Omental fat pad (tissue), 4 donors: ENCODE results near the gene NPTX1. TPM values are rescaled to one million over a fixed set of nuclear protein-coding genes. Genes with fewer than 3 reads are reported as not detected.

Experiments used
- ATAC-seq: fragments of 150-250 bp; one replicate; pipeline ENCODE4 v1.9.1; 2016; ENCODE audit warnings: mild to moderate bottlenecking, moderate library complexity; ENCODE audit not compliant: low FRiP score
- DNase-seq: peaks from one replicate; pipeline ENCODE4 v3.0.0-alpha.2; 2019; ENCODE audit warnings: low spot score
- total RNA-seq, 4 donors: library from RNA; depleted of rRNA; stranded (reverse); fragments of >200 nt; gene quantifications; one replicate each; pipeline ENCODE4 v1.1.0, GENCODE V29; 2016
- TF ChIP-seq, protein P1 (sequence below), 3 donors: fragments of 450-650 bp; IDR thresholded peaks; one replicate each; pipeline ENCODE4 v1.5.1; 2016 to 2017; ENCODE audit warnings: antibody characterized with exemption in 3 of 3, mild to moderate bottlenecking in 3 of 3, moderate library complexity in 2 of 3

NPTX1 gene
- total RNA-seq, 4 donors from 2014 or later = 0.16 to 0.96 (median 0.19) TPM; not detected in 1

- no peak for ATAC-seq
- TF ChIP-seq, protein P1, sequence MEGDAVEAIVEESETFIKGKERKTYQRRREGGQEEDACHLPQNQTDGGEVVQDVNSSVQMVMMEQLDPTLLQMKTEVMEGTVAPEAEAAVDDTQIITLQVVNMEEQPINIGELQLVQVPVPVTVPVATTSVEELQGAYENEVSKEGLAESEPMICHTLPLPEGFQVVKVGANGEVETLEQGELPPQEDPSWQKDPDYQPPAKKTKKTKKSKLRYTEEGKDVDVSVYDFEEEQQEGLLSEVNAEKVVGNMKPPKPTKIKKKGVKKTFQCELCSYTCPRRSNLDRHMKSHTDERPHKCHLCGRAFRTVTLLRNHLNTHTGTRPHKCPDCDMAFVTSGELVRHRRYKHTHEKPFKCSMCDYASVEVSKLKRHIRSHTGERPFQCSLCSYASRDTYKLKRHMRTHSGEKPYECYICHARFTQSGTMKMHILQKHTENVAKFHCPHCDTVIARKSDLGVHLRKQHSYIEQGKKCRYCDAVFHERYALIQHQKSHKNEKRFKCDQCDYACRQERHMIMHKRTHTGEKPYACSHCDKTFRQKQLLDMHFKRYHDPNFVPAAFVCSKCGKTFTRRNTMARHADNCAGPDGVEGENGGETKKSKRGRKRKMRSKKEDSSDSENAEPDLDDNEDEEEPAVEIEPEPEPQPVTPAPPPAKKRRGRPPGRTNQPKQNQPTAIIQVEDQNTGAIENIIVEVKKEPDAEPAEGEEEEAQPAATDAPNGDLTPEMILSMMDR (IDR thresholded peaks at IDR 0.05) = no peak
- no peak for DNase-seq
Observed at GRCh38 chr17:80503031-80503430, 26.6 kb upstream of the NPTX1 start.

GRCh38 chr17:80502578-80502877, 26.1 kb upstream of the NPTX1 start:
- DNase-seq (no peak), ATAC-seq (no peak)
- TF ChIP-seq, protein P1 (IDR thresholded peaks at IDR 0.05) = no peak

DNA sequence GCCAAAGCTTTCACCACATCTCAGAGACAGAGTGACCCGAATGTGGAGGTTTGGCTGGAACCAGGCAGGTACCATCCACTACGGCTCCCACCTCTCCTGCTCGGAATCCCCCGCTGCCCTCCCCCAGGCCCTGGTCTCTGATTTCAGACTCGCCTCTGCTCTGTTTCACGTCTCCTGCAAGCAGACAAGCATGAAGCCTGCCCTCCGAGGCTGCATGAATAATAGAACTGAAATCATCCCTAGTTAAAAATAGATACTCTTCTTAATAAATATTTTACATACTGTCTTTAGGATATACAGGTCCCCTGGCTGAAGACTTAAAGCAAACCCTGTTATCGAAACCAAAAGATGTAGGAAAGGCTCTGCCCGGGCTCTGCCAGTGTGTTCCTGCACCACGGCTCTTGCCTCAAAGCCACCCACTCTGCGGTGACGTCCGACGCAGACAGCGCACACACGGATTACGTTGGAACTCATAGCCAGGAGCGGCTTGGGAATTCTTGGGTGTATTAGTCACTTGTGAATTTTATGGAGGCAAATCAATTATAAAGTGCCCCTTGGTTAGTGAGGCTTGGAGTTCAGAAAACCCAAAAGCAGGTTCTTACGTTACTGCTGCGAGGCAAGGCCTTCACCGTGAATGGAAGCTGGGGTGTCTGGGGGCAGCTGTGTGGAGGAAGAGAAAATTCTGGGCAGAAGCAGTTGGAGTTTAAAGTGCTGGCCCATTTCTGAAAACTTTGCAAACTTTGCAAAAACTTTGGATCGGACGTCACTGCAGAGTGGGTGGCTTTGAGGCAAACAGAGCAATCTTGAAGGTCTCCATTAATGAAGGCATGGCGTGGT, 25.6 kb upstream of the NPTX1 start:
- TF ChIP-seq, protein P1 (IDR thresholded peaks at IDR 0.05) = no peak
- DNase-seq = no peak
- peak; percentile 79 for ATAC-seq

DNA sequence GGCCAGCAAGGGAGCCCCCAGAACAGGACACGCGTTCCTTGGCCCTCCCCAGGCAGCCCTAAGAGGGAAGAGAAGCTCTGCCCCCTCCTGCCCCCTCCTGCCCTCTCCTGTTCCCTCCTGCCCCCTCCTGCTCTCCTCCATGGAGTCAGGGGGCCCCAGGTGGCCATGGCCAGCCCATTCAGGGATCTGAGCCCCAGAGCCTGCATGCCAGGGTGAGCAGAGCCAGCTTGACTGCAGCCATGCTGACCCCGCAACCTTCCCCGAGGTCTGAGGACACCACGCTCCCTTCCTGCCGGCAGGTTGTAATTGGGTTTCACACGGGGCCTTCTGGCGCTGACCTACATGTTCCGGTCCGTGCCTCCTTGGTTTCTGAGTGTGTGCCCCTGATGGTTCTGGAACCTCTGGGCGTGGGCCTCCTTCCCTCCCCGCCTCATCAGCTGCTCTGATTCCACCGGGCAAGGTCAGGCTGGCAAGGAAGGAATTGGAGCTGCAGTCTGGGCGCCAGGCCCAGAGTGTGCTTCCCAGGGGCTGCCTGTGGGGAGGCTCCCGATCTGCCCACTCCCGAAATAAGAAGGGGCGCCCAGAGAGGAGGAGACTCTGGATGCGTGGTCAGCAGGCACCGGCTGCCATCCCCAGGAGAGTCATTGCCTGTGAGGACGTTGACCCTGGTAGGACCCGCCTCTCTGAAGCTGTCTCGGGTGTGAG, 23.7 kb upstream of the NPTX1 start:
- ATAC-seq (no peak), DNase-seq (no peak)
- TF ChIP-seq, protein P1 (IDR thresholded peaks at IDR 0.05) = no peak

DNA sequence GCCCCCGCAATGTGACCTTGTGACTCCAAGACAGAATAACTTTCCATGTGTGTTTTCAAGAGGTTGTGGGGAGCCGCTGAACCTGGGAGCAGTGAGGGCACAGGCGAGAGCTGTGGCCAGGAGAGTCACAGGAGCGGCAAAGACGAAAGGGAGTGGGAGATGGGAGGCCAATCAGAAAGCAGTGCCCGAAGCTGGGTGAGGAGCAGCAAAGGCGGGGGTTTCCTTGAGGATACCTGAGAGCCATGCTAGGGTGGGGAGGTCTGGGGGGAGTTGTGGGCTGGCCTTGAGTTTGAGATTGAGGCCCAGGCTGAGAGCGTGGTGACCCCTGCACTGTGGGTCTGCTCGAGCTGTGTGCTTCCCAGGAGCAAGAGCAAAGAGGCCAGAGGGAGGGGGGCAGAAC, 23.2 kb upstream of the NPTX1 start:
- TF ChIP-seq, protein P1 (IDR thresholded peaks at IDR 0.05) = no peak
- no peak for DNase-seq
- no peak for ATAC-seq

DNA sequence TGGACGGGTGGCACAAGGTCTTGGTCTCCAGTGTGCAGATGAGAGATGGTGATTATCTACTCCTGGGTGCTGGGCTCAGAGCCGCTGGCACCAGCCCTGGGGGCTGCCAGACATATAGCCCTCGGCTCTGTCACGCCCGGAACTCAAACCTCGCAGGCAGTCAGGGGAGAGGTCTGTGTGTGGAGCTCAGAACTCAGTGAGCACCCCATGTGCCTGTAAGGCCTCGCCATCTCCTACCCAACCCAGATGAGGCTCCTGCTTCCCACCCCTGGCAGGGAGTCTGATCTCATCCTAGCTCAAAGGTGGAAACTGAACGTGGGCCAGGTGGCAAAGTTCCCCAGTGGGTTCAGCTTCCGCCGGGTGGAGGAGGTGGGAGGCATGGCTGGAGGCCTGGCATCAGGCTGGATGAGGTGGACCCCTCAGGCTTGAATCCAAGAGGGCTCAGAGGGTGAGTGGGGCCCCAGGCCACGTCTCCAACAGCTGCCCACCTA, 22.6 kb upstream of the NPTX1 start:
- ATAC-seq (no peak), DNase-seq (no peak)

More for the DNA sequence above, 22.6 kb upstream of the NPTX1 start:
- TF ChIP-seq, protein P1 (IDR thresholded peaks at IDR 0.05) = no peak
